Measurements from ENCODE around the gene RBKS. TPM values are rescaled to one million over a fixed set of nuclear protein-coding genes. Genes with fewer than 3 reads are reported as not detected.

The RBKS gene
- total and polyA plus RNA-seq, 2 of the 13 experiments (the other 11 are each of a cell fraction or from before 2014, with no cell fraction given) = 7.7 to 8.3 TPM

DNA sequence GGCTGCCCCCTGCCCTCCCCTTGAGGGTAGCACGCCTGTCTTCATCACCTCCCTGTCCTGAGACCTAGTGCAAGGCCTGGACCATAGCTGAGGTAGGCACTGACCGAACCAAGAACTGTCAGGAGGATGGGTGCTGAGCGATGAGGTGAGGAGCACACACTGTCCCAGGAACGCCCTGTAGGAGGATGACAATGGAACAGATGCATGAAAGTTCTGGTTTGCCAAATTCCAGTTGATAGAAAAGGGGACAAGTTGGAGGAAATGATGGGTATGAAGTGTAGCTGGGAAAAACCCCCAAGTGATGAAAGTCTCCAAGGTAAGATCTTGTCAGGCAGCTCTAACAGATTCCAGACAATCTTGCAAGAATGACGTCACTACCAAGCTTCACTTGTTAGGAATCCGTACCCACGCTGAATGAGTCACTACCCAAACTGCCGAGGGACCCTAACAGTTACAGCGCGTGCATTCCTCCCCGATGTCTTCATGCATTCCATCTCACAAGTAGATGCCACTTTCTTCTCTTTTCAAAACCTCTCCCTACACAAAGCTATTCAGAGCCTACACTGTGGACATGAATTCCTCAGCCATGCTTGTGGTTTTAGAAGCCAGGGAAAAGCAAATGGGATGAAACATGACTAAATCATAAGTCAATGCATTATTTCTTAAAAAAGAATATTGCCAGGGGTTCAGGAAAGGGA is 91.1 kb downstream of the RBKS start:
- POLR2A ChIA-PET = interaction anchor here (0.8 to 1.6 kb wide), 8 partner anchors 42 to 594 kb away, joined by 3 to 10 read pairs (median 4); partner anchors contain the start of gene FOSL2
- Histone ChIP-seq H3K36me3 (replicated peaks in 1 of 2; ENCODE audit: control insufficient read depth in 1 of 2, insufficient read depth in 2 of 2, low read length in 2 of 2) (no peaks in the 10 kb centered on the region), H2AFZ (ENCODE audit: low read length) (no peak overlapping the region), H3K27me3 (ENCODE audit: control insufficient read depth in 1 of 2, insufficient read depth in 2 of 2, low read length in 2 of 2) (no peaks in the 10 kb centered on the region), H4K20me1 (ENCODE audit: insufficient read depth, low read length) (no peaks in the 10 kb centered on the region), H3K9me3 (ENCODE audit: low read length) (no peaks in the 10 kb centered on the region), H3K4me2 (ENCODE audit: low read depth, low read length) (no peak overlapping the region), H3K79me2 (ENCODE audit: insufficient read depth, low read length) (no peaks in the 10 kb centered on the region), H3K27ac (ENCODE audit: extremely low read length, insufficient read depth, low read length) (no peak overlapping the region), H3K9ac (ENCODE audit: insufficient read depth, low read depth, low read length) (no peak overlapping the region), H3K4me3 (replicated peaks in 1 of 3; ENCODE audit: insufficient read depth in 1 of 3, low read depth in 2 of 3, low read length in 3 of 3) (no peak overlapping the region), H3K4me1 (ENCODE audit: insufficient read depth, low read length) (peaks cover 41% of the 10 kb centered on the region)
- no TSS peak for BruUV-seq (replicated peaks)
- CTCF ChIA-PET (ENCODE audit: low intra/inter-chr PET ratio, low total read pairs) = no interaction called here
- WGBS (ENCODE audit: low lambda C conversion rate) = 53% methylated on average over 11 of the region's 11 CpGs
- in situ Hi-C loops (cut with HindIII; ENCODE audit: extremely low pct_ligation_motif_present, low pct_unique_long_range_greater_than_20kb) = no loop called here
- ATAC-seq (no peak), FAIRE-seq (no peak), DNase-seq (ENCODE audit: low spot score) (peak; percentile 89)
- intact Hi-C loops (cut with micrococcal nuclease; ENCODE audit: unreplicated experiment) = no loop called here
- TF ChIP-seq NFE2 (CRISPR knock-in tag; IDR thresholded peaks at IDR 0.05) (no peak), ZMYM4 (CRISPR knock-in tag; IDR thresholded peaks at IDR 0.05) (no peak), JUN (CRISPR knock-in tag; IDR thresholded peaks at IDR 0.05) (peak; percentile 49; the same call in 1 of the 2 replicates), SMARCC2 (IDR thresholded peaks at IDR 0.05) (no peak), NR2F2 (IDR thresholded peaks at IDR 0.05; ENCODE audit: borderline replicate concordance, low read depth) (no peak), JUND (CRISPR knock-in tag; IDR thresholded peaks at IDR 0.05) (no peak), DDIT3 (CRISPR knock-in tag; IDR thresholded peaks at IDR 0.05) (no peak), ZMAT3 (CRISPR knock-in tag; conservative IDR thresholded peaks at IDR 0.05) (no peak), ZIK1 (CRISPR knock-in tag; IDR thresholded peaks at IDR 0.05; ENCODE audit: borderline replicate concordance, low read depth) (no peak), MXD4 (CRISPR knock-in tag; IDR thresholded peaks at IDR 0.05) (no peak), ZNF577 (CRISPR knock-in tag; IDR thresholded peaks at IDR 0.05; ENCODE audit: borderline replicate concordance, low read depth) (no peak), KMT2A (CRISPR knock-in tag; IDR thresholded peaks at IDR 0.05) (no peak), NR2F1 (CRISPR knock-in tag; IDR thresholded peaks at IDR 0.05) (no peak), TMF1 (CRISPR knock-in tag; IDR thresholded peaks at IDR 0.05; ENCODE audit: low read depth) (no peak), SOX6 (IDR thresholded peaks at IDR 0.05) (no peak), SOX6 (CRISPR knock-in tag; IDR thresholded peaks at IDR 0.05) (no peak), SATB2 (CRISPR knock-in tag; IDR thresholded peaks at IDR 0.05) (no peak)
- TF ChIP-seq, protein P1, sequence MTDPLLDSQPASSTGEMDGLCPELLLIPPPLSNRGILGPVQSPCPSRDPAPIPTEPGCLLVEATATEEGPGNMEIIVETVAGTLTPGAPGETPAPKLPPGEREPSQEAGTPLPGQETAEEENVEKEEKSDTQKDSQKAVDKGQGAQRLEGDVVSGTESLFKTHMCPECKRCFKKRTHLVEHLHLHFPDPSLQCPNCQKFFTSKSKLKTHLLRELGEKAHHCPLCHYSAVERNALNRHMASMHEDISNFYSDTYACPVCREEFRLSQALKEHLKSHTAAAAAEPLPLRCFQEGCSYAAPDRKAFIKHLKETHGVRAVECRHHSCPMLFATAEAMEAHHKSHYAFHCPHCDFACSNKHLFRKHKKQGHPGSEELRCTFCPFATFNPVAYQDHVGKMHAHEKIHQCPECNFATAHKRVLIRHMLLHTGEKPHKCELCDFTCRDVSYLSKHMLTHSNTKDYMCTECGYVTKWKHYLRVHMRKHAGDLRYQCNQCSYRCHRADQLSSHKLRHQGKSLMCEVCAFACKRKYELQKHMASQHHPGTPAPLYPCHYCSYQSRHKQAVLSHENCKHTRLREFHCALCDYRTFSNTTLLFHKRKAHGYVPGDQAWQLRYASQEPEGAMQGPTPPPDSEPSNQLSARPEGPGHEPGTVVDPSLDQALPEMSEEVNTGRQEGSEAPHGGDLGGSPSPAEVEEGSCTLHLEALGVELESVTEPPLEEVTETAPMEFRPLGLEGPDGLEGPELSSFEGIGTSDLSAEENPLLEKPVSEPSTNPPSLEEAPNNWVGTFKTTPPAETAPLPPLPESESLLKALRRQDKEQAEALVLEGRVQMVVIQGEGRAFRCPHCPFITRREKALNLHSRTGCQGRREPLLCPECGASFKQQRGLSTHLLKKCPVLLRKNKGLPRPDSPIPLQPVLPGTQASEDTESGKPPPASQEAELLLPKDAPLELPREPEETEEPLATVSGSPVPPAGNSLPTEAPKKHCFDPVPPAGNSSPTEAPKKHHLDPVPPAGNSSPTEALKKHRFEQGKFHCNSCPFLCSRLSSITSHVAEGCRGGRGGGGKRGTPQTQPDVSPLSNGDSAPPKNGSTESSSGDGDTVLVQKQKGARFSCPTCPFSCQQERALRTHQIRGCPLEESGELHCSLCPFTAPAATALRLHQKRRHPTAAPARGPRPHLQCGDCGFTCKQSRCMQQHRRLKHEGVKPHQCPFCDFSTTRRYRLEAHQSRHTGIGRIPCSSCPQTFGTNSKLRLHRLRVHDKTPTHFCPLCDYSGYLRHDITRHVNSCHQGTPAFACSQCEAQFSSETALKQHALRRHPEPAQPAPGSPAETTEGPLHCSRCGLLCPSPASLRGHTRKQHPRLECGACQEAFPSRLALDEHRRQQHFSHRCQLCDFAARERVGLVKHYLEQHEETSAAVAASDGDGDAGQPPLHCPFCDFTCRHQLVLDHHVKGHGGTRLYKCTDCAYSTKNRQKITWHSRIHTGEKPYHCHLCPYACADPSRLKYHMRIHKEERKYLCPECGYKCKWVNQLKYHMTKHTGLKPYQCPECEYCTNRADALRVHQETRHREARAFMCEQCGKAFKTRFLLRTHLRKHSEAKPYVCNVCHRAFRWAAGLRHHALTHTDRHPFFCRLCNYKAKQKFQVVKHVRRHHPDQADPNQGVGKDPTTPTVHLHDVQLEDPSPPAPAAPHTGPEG (CRISPR knock-in tag; IDR thresholded peaks at IDR 0.05) = no peak

Measured in HepG2 (cell line).